Activated CD4-positive, alpha-beta T cell treated with anti-CD3 and anti-CD28 coated beads, Interleukin-2, amount 10 ng/mL, durations not matched to agents 7 days and 5 days (primary cell): Measurements from ENCODE around the gene SERPING1. TPM values are rescaled to one million over a fixed set of nuclear protein-coding genes. Genes with fewer than 3 reads are reported as not detected.

Experiments
- CTCF ChIA-PET: fragments of 350-600 bp; sonication (Branson Sonifier 250); formaldehyde crosslinking; loops from one replicate; lab custom pipeline; 2021; ENCODE audit warnings: antibody characterized with exemption; lab: Charles Lee
- POLR2A ChIA-PET: fragments of 350-600 bp; sonication (Branson Sonifier 250); formaldehyde crosslinking; loops from one replicate; lab custom pipeline; 2021; ENCODE audit warnings: antibody characterized with exemption; lab: Charles Lee
- DNase-seq: peaks from one replicate; pipeline ENCODE4 v3.0.0-alpha.2; 2020
- H3K27ac Mint-ChIP-seq: one replicate; pipeline ENCODE4 v1.8.0; 2021; ENCODE audit warnings: mild to moderate bottlenecking, moderate library complexity, mixed read lengths
- H3K27me3 Mint-ChIP-seq: one replicate; pipeline ENCODE4 v1.8.0; 2021; ENCODE audit warnings: mixed read lengths
- H3K36me3 Mint-ChIP-seq: one replicate; pipeline ENCODE4 v1.8.0; 2021; ENCODE audit warnings: low read depth, mixed read lengths
- H3K4me1 Mint-ChIP-seq: one replicate; pipeline ENCODE4 v1.8.0; 2021; ENCODE audit warnings: mixed read lengths
- H3K4me3 Mint-ChIP-seq: one replicate; pipeline ENCODE4 v1.8.0; 2021; ENCODE audit warnings: mild to moderate bottlenecking, moderate library complexity, mixed read lengths
- H3K9me3 Mint-ChIP-seq: one replicate; pipeline ENCODE4 v1.8.0; 2021; ENCODE audit warnings: mixed read lengths
- total RNA-seq, 2 experiments: library from RNA; stranded (reverse); gene quantifications; one replicate each; pipeline ENCODE4 v1.2.3, GENCODE V29; 2021

The SERPING1 gene
- total RNA-seq, 2 experiments from 2014 or later: 0.23 TPM; not detected in 1

GRCh38 chr11:57641011-57641807 is 43.7 kb downstream of the SERPING1 start:
- Mint-ChIP-seq H3K27ac (no peak overlapping the region), H3K4me1 (peaks cover 50% of the 10 kb centered on the region), H3K9me3 (no peaks in the 10 kb centered on the region), H3K4me3 (no peak overlapping the region), H3K27me3 (peaks cover 41% of the 10 kb centered on the region), H3K36me3 (no peaks in the 10 kb centered on the region)
- ChIA-PET POLR2A (interaction anchor here (1.0 kb wide), 1 partner anchor 148 kb away, joined by 3 read pairs; no protein-coding TSS in a partner anchor), CTCF (interaction anchor here (0.6 to 4.2 kb wide), 21 partner anchors 8 to 295 kb away, joined by 3 to 45 read pairs (median 4); partner anchors contain the start of genes RTN4RL2, UBE2L6 and YPEL4)
- DNase-seq: peak; percentile 45

DNA sequence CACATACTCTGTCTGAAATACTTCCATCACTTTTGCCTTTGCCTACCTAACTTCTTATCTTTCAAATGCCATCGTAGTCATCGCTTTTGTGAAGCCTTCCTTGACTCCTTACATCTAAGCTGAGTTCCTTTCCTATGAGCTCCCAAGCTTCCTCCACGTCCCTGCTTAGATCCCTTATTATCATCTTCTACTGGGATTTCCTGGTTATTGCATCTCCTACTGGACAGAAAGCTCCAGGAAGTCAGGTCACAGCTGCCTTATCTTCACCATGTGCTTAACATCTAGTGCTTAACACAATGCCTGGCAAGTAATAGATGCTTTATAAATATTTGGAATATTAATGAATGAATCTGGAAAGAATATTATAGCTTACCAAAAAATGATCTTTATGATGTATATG is 46.3 kb downstream of the SERPING1 start:
- POLR2A ChIA-PET: no interaction called here
- CTCF ChIA-PET: interaction anchor here (0.9 to 2.9 kb wide), 17 partner anchors 8 to 298 kb away, joined by 3 to 17 read pairs (median 4); partner anchors contain the start of genes SLC43A1, UBE2L6 and ZDHHC5

GRCh38 chr11:57644748-57645688 is 47.5 kb downstream of the SERPING1 start:
- ChIA-PET CTCF (interaction anchor here (0.7 to 2.9 kb wide), 19 partner anchors 9 to 301 kb away, joined by 3 to 17 read pairs (median 4); partner anchors contain the start of genes SLC43A1, UBE2L6 and ZDHHC5), POLR2A (no interaction called here)
- peaks cover 65% of the 10 kb centered on the region for H3K27me3 Mint-ChIP-seq
- no peaks in the 10 kb centered on the region for H3K9me3 Mint-ChIP-seq
- H3K36me3 Mint-ChIP-seq: peaks cover 2% of the 10 kb centered on the region
- H3K4me3 Mint-ChIP-seq: no peak overlapping the region
- no peak overlapping the region for H3K27ac Mint-ChIP-seq
- peak; percentile 92 for DNase-seq
- H3K4me1 Mint-ChIP-seq: peaks cover 55% of the 10 kb centered on the region

More for the DNA sequence above, 46.3 kb downstream of the SERPING1 start:
- peaks cover 53% of the 10 kb centered on the region for H3K4me1 Mint-ChIP-seq
- H3K27ac Mint-ChIP-seq: no peak overlapping the region
- no peak for DNase-seq
- H3K27me3 Mint-ChIP-seq: peaks cover 59% of the 10 kb centered on the region
- peaks cover 2% of the 10 kb centered on the region for H3K36me3 Mint-ChIP-seq
- no peaks in the 10 kb centered on the region for H3K9me3 Mint-ChIP-seq
- H3K4me3 Mint-ChIP-seq: no peak overlapping the region

DNA sequence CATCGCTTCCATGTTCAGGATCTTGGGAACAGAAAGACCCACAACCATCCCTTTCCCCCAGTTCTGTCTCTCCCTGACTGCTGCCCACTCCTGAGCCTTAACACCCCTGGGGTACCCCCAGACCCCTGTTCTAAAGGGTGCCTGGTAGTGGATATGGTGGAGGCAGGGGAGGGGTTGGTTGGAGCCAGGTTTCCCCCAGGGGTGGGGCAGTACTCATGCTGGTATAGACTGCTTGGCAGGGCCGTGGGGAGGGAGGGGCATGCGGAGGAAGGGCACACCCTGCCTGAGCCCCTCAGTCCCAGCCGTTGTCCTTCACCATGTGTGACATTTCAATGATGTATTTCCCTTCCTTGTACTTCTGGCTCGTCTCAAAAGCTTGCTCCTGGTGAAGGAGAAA is 48.2 kb downstream of the SERPING1 start:
- Mint-ChIP-seq H3K27ac (no peak overlapping the region), H3K4me1 (peaks cover 60% of the 10 kb centered on the region), H3K36me3 (peaks cover 2% of the 10 kb centered on the region), H3K27me3 (peaks cover 61% of the 10 kb centered on the region), H3K9me3 (no peaks in the 10 kb centered on the region), H3K4me3 (no peak overlapping the region)
- CTCF ChIA-PET: interaction anchor here (1.7 to 2.9 kb wide), 3 partner anchors 22 to 129 kb away, joined by 4 to 17 read pairs (median 5); partner anchors contain the start of genes SLC43A1, UBE2L6 and ZDHHC5
- DNase-seq: no peak
- POLR2A ChIA-PET: no interaction called here

- CTCF ChIA-PET: interaction anchor here (0.8 to 2.9 kb wide), 2 partner anchors 9 to 78 kb away, joined by 3 to 17 read pairs; partner anchors contain the start of gene UBE2L6
- no peak overlapping the region for H3K4me3 Mint-ChIP-seq
- no peaks in the 10 kb centered on the region for H3K9me3 Mint-ChIP-seq
- peaks cover 58% of the 10 kb centered on the region for H3K27me3 Mint-ChIP-seq
- POLR2A ChIA-PET: no interaction called here
- peaks cover 54% of the 10 kb centered on the region for H3K4me1 Mint-ChIP-seq
- H3K27ac Mint-ChIP-seq: no peak overlapping the region
- peaks cover 2% of the 10 kb centered on the region for H3K36me3 Mint-ChIP-seq
- no peak for DNase-seq
Measured at GRCh38 chr11:57646194-57646798, 48.8 kb downstream of the SERPING1 start.

GRCh38 chr11:57646799-57647303 is 49.4 kb downstream of the SERPING1 start:
- peaks cover 58% of the 10 kb centered on the region for H3K27me3 Mint-ChIP-seq
- peaks cover 2% of the 10 kb centered on the region for H3K36me3 Mint-ChIP-seq
- H3K9me3 Mint-ChIP-seq: no peaks in the 10 kb centered on the region
- CTCF ChIA-PET: interaction anchor here (0.8 to 1.1 kb wide), 2 partner anchors 9 to 79 kb away, joined by 3 to 9 read pairs; partner anchors contain the start of gene UBE2L6
- DNase-seq: no peak
- H3K4me1 Mint-ChIP-seq: peaks cover 51% of the 10 kb centered on the region
- POLR2A ChIA-PET: no interaction called here
- no peak overlapping the region for H3K4me3 Mint-ChIP-seq
- H3K27ac Mint-ChIP-seq: no peak overlapping the region

DNA sequence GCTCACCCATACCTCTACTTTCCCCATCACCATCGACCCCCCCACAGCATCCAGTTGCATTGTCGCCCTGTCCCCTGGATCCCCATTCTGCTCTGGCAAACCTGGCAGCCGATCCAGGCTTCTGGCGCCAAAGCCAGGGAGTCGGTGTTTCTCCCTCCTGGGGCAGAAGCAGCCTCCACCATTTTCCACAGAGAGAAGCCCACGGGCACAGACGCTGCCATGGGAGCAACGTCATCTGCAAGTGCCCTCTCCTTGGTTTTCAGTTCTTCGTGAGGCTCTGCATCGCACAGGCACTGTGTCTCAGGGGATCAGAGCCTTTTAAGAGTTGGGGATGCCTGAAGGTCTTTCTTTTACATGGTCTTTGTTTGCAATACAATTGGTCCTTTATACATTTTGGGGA is 49.9 kb downstream of the SERPING1 start:
- H3K27me3 Mint-ChIP-seq: peaks cover 58% of the 10 kb centered on the region
- H3K36me3 Mint-ChIP-seq: peaks cover 2% of the 10 kb centered on the region
- POLR2A ChIA-PET: no interaction called here
- H3K9me3 Mint-ChIP-seq: no peaks in the 10 kb centered on the region
- H3K27ac Mint-ChIP-seq: no peak overlapping the region
- H3K4me1 Mint-ChIP-seq: peaks cover 55% of the 10 kb centered on the region
- no peak for DNase-seq
- H3K4me3 Mint-ChIP-seq: no peak overlapping the region
- CTCF ChIA-PET: interaction anchor here (1.1 to 1.7 kb wide), 2 partner anchors 15 to 79 kb away, joined by 3 to 9 read pairs; partner anchors contain the start of gene UBE2L6

- DNase-seq: no peak
- Mint-ChIP-seq H3K36me3 (peaks cover 2% of the 10 kb centered on the region), H3K27me3 (peaks cover 56% of the 10 kb centered on the region), H3K9me3 (no peaks in the 10 kb centered on the region), H3K4me3 (peak overlapping the region; percentile 68), H3K4me1 (peaks cover 63% of the 10 kb centered on the region), H3K27ac (peak overlapping the region; percentile 38)
- ChIA-PET POLR2A (interaction anchor here (0.6 kb wide), 1 partner anchor 47 kb away, joined by 5 read pairs; no protein-coding TSS in a partner anchor), CTCF (interaction anchor here (1.7 to 1.9 kb wide), 2 partner anchors 8 to 14 kb away, joined by 3 to 12 read pairs; no protein-coding TSS in a partner anchor)
Measured at GRCh38 chr11:57647960-57648800, 50.7 kb downstream of the SERPING1 start.

DNA sequence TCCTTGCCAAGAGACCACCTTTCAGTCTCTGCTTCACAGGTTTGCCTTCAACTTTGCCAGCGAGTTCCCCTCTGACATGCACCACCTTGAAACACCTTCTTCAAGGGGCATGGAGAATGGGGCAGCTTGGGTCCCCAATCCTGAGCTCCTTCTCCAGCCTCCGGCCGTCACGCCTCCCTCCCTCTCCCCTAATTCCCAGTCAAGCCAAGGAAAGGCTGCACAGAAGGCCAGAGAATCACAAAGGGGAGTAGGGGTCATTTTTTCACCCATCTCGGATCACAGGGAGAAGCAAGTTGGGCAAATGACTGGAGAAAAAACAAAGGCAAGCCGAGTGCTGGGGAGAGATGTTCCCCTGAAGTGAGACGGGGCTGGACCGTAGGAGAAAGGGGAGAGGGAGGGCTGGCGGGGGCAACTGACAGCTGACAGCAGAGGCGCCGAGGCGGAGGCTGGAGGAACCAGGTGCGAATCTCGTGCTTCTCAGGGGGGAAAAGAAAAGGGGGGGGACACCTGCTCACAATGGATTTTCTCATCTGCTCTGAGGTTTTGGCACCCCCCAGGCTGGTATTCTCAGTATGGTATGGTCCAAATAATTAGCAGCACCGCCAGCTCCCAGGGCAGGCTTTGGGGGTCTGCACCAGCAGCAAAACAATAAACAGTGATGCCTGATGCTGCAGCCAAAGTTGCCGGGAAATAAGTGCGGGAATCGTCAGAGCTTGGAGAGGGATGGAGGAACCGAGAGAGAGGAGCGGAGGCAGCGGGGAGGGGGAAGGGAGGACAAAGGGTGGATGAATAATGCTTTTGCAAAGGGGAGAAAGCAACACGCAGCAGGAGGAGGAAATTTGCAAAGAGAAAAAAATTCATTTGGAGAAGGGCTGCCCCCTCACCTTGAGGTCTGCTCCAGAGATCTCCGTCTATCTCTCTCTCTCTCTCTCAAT is 51.6 kb downstream of the SERPING1 start:
- CTCF ChIA-PET: interaction anchor here (1.7 to 1.9 kb wide), 2 partner anchors 9 to 14 kb away, joined by 3 to 12 read pairs; no protein-coding TSS in a partner anchor
- POLR2A ChIA-PET: interaction anchor here (0.6 kb wide), 1 partner anchor 48 kb away, joined by 5 read pairs; no protein-coding TSS in a partner anchor
- DNase-seq: no peak
- Mint-ChIP-seq H3K27me3 (peaks cover 49% of the 10 kb centered on the region), H3K4me1 (peaks cover 65% of the 10 kb centered on the region), H3K27ac (peak overlapping the region; percentile 85), H3K36me3 (peaks cover 2% of the 10 kb centered on the region), H3K4me3 (peak overlapping the region; percentile 68), H3K9me3 (no peaks in the 10 kb centered on the region)
